ENCODE data around the gene NRN1. TPM values are rescaled to one million over a fixed set of nuclear protein-coding genes. Genes with fewer than 3 reads are reported as not detected.

NRN1 gene
- total and polyA plus RNA-seq, 11 donors, result 8.3 to 21.0 (median 12.5) TPM

- TF ChIP-seq CTCF (IDR thresholded peaks at IDR 0.05), result no peak
- TF ChIP-seq POLR2A (IDR thresholded peaks at IDR 0.05), result no peak
- DNase-seq (peak in 3 of 5 donors; percentile 43 to 74 (median 46)), ATAC-seq (peak in 1 of 4 donors; percentile 43)
- H3K4me3 ChIP-seq, result peak overlapping the region; percentile 11 to 71 (median 56)
- intact Hi-C loops (cut with DNase I), result loop anchor here in 5 of 10 donors (5.0 to 10.0 kb wide), 3 partner anchors 523 to 533 kb away; no protein-coding TSS in a partner anchor
- WGBS, 4 donors, result 10 to 12% (median 11%) methylated on average over 20 to 22 of the region's 22 CpGs
- peak overlapping the region; percentile 57 to 91 (median 79) for H3K27ac ChIP-seq
- no peaks in the 10 kb centered on the region for H3K36me3 ChIP-seq
- peaks cover 56 to 100% (median 96%) of the 10 kb centered on the region in 9 donors for H3K27me3 ChIP-seq
- H3K4me1 ChIP-seq, result peaks cover 0 to 69% (median 38%) of the 10 kb centered on the region in 12 donors
- H3K9me3 ChIP-seq, result no peaks in the 10 kb centered on the region
These were observed 9.2 kb downstream of the NRN1 start for GRCh38 chr6:5997420-5997987.

GRCh38 chr6:5996714-5997419, 9.9 kb downstream of the NRN1 start:
- Histone ChIP-seq H3K36me3 (no peaks in the 10 kb centered on the region), H3K27me3 (peaks cover 51 to 99% (median 90%) of the 10 kb centered on the region in 9 donors), H3K4me1 (peaks cover 0 to 63% (median 32%) of the 10 kb centered on the region in 12 donors), H3K9me3 (no peaks in the 10 kb centered on the region), H3K4me3 (peak overlapping the region; percentile 34 to 71 (median 56)), H3K27ac (peak overlapping the region; percentile 57 to 91 (median 79))
- ATAC-seq, result peak in 1 of 4 donors; percentile 40
- intact Hi-C loops (cut with DNase I), result loop anchor here in 5 of 10 donors (5.0 to 10.0 kb wide), 3 partner anchors 522 to 532 kb away; no protein-coding TSS in a partner anchor
- peak in 2 of 5 donors; percentile 29 to 70 for DNase-seq
- 2 to 5% (median 2%) methylated on average over 32 to 48 of the region's 48 CpGs for WGBS, 4 donors
- TF ChIP-seq CTCF (IDR thresholded peaks at IDR 0.05) (no peak), POLR2A (IDR thresholded peaks at IDR 0.05) (no peak)

GRCh38 chr6:5995949-5996713, 10.6 kb downstream of the NRN1 start:
- Histone ChIP-seq H3K9me3 (no peaks in the 10 kb centered on the region), H3K36me3 (no peaks in the 10 kb centered on the region), H3K4me1 (peaks cover 0 to 60% (median 31%) of the 10 kb centered on the region in 12 donors), H3K27ac (peak overlapping the region; percentile 57 to 91 (median 79)), H3K27me3 (peaks cover 47 to 96% (median 82%) of the 10 kb centered on the region in 9 donors), H3K4me3 (peak overlapping the region; percentile 34 to 71 (median 56))
- intact Hi-C loops (cut with DNase I), result loop anchor here in 5 of 10 donors (5.0 to 10.0 kb wide), 3 partner anchors 521 to 531 kb away; no protein-coding TSS in a partner anchor
- 2 to 3% (median 2%) methylated on average over 38 to 41 of the region's 41 CpGs for WGBS, 4 donors
- DNase-seq (peak; percentile 75 to 83 (median 81)), ATAC-seq (peak; percentile 70 to 88 (median 84))
- TF ChIP-seq CTCF (IDR thresholded peaks at IDR 0.05) (peak in 9 of 12 donors; percentile 7 to 54 (median 28)), POLR2A (IDR thresholded peaks at IDR 0.05) (no peak)

Measured in heart left ventricle (tissue), 16 donors.